ENCODE results near the gene CERKL. TPM values are rescaled to one million over a fixed set of nuclear protein-coding genes. Genes with fewer than 3 reads are reported as not detected.

CERKL gene
- total RNA-seq, 5 donors from 2014 or later (not counting 1 experiment from before 2014, with no cell fraction given), result 0.06 TPM; not detected in 4

- POLR2A ChIA-PET, result interaction anchor here in 1 of 2 donors (0.6 kb wide), 1 partner anchor 1746 kb away, joined by 3 read pairs; no protein-coding TSS in a partner anchor
- DNase-seq (no peak), ATAC-seq (replicated peaks in 1 of 4) (no peak)
- Mint-ChIP-seq H3K4me3 (peak overlapping the region in 1 of 3 donors; percentile 31), H3K9me3 (peaks cover 0 to 18% (median 4%) of the 10 kb centered on the region in 3 donors), H3K27me3 (peaks cover 74 to 75% of the 10 kb centered on the region in 2 donors), H3K4me1 (peaks cover 45 to 49% (median 47%) of the 10 kb centered on the region in 3 donors), H3K36me3 (peaks cover 3% of the 10 kb centered on the region), H3K27ac (peak overlapping the region in 1 of 2 donors; percentile 34)
- Histone ChIP-seq H3K27me3 (replicated peaks in 1 of 2; ENCODE audit: control insufficient read depth in 2 of 2, extremely low read depth in 1 of 2, insufficient read depth in 2 of 2, low read length in 1 of 2) (peaks cover 49 to 59% of the 10 kb centered on the region in 2 experiments), H3K4me1 (ENCODE audit: control insufficient read depth in 1 of 2, extremely low read depth in 1 of 2, insufficient read depth in 2 of 2, low read length in 2 of 2) (peaks cover 10 to 42% of the 10 kb centered on the region in 2 experiments), H3K36me3 (ENCODE audit: control insufficient read depth in 2 of 2, extremely low read depth in 1 of 2, insufficient read depth in 1 of 2, low read length in 1 of 2) (no peaks in the 10 kb centered on the region), H3K27ac (ENCODE audit: low read length) (no peak overlapping the region), H3K4me3 (ENCODE audit: control insufficient read depth in 1 of 2, extremely low read depth in 1 of 2, low read length in 1 of 2) (no peak overlapping the region), H3K9me3 (peaks cover 2% of the 10 kb centered on the region)
- WGBS (ENCODE audit: insufficient coverage), result 23% methylated on average over 4 of the region's 18 CpGs
- CTCF ChIA-PET, result interaction anchor here in 1 of 2 donors (0.9 kb wide), 1 partner anchor 36 kb away, joined by 3 read pairs; no protein-coding TSS in a partner anchor
These were observed 22.1 kb upstream of the CERKL start for GRCh38 chr2:181678861-181679543.

DNA sequence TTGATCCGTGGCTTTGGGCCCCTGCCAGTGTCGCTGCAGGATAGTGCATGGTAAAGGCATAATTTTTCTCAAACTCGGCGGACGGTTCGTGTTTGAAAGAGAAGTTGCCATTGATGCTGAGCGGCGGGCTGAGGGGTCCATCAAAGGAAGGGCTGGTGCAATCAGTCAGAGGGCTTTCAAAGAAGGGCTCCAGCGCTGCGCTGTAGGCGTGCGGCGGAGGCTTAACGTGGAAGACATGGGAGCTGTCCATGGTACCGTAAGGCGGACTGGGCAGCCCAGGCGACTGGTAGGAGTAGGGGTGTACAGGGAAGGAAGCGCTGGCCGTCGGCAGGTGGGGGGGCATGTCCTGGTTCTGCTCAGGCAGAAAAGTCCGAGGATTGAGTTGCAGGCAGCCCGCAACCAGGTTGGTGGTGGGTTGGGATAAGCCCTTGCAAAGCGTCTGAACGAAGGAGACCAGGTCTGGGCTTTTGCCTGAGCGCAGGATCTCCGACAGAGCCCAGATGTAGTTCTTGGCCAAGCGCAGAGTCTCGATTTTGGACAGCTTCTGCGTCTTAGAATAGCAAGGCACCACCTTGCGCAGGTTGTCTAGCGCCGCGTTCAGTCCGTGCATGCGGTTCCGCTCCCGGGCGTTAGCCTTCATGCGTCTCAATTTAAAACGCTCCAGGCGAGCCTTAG is 21.1 kb upstream of the CERKL start:
- peak overlapping the region; percentile 43 to 55 for H3K27ac Mint-ChIP-seq
- DNase-seq (peak in 31 of 35 experiments; percentile 15 to 71 (median 40)), ATAC-seq (replicated peaks in 1 of 4) (peak; percentile 41 to 68 (median 56))
- H3K4me3 Mint-ChIP-seq, result peak overlapping the region in 1 of 3 donors; percentile 31
- CTCF ChIA-PET, result no interaction called here
- no peaks in the 10 kb centered on the region for H3K36me3 ChIP-seq (ENCODE audit: control insufficient read depth in 2 of 2, extremely low read depth in 1 of 2, insufficient read depth in 1 of 2, low read length in 1 of 2)
- peaks cover 2% of the 10 kb centered on the region for H3K9me3 ChIP-seq
- peaks cover 70 to 72% of the 10 kb centered on the region in 2 donors for H3K27me3 Mint-ChIP-seq
- H3K4me1 Mint-ChIP-seq, result peaks cover 40 to 46% (median 43%) of the 10 kb centered on the region in 3 donors
- H3K27me3 ChIP-seq (replicated peaks in 1 of 2; ENCODE audit: control insufficient read depth in 2 of 2, extremely low read depth in 1 of 2, insufficient read depth in 2 of 2, low read length in 1 of 2), result peaks cover 51 to 52% of the 10 kb centered on the region in 2 experiments
- 20% methylated on average over 41 of the region's 41 CpGs for whole genome bisulfite sequencing (ENCODE audit: insufficient coverage)
- H3K9me3 Mint-ChIP-seq, result peaks cover 0 to 18% (median 4%) of the 10 kb centered on the region in 3 donors
- POLR2A ChIA-PET, result no interaction called here
- peaks cover 10 to 33% of the 10 kb centered on the region in 2 experiments for H3K4me1 ChIP-seq (ENCODE audit: control insufficient read depth in 1 of 2, extremely low read depth in 1 of 2, insufficient read depth in 2 of 2, low read length in 2 of 2)
- peak overlapping the region in 1 of 2 donors; percentile 23 for H3K4me3 ChIP-seq (ENCODE audit: control insufficient read depth in 1 of 2, extremely low read depth in 1 of 2, low read length in 1 of 2)
- H3K27ac ChIP-seq (ENCODE audit: low read length), result no peak overlapping the region
- H3K36me3 Mint-ChIP-seq, result peaks cover 3% of the 10 kb centered on the region

- Histone ChIP-seq H3K27me3 (replicated peaks in 1 of 2; ENCODE audit: control insufficient read depth in 2 of 2, extremely low read depth in 1 of 2, insufficient read depth in 2 of 2, low read length in 1 of 2) (peaks cover 23 to 36% of the 10 kb centered on the region in 2 experiments), H3K4me1 (ENCODE audit: control insufficient read depth in 1 of 2, extremely low read depth in 1 of 2, insufficient read depth in 2 of 2, low read length in 2 of 2) (peaks cover 0 to 8% of the 10 kb centered on the region in 2 experiments), H3K9me3 (peaks cover 2% of the 10 kb centered on the region), H3K36me3 (ENCODE audit: control insufficient read depth in 2 of 2, extremely low read depth in 1 of 2, insufficient read depth in 1 of 2, low read length in 1 of 2) (no peaks in the 10 kb centered on the region), H3K4me3 (ENCODE audit: control insufficient read depth in 1 of 2, extremely low read depth in 1 of 2, low read length in 1 of 2) (no peak overlapping the region), H3K27ac (ENCODE audit: low read length) (no peak overlapping the region)
- Mint-ChIP-seq H3K27me3 (peaks cover 51 to 57% of the 10 kb centered on the region in 2 donors), H3K27ac (no peak overlapping the region), H3K9me3 (peaks cover 0 to 18% (median 4%) of the 10 kb centered on the region in 3 donors), H3K4me1 (peaks cover 12 to 32% (median 22%) of the 10 kb centered on the region in 3 donors), H3K36me3 (peaks cover 3% of the 10 kb centered on the region), H3K4me3 (no peak overlapping the region)
- DNase-seq, result no peak
- ATAC-seq (replicated peaks in 1 of 4), result no peak
- POLR2A ChIA-PET, result interaction anchor here in 1 of 2 donors (0.6 kb wide), 1 partner anchor 12 kb away, joined by 4 read pairs; no protein-coding TSS in a partner anchor
- CTCF ChIA-PET, result no interaction called here
- 43% methylated on average over 1 of the region's 4 CpGs for WGBS (ENCODE audit: insufficient coverage)
These were observed 18.3 kb upstream of the CERKL start for GRCh38 chr2:181675254-181675653.

DNA sequence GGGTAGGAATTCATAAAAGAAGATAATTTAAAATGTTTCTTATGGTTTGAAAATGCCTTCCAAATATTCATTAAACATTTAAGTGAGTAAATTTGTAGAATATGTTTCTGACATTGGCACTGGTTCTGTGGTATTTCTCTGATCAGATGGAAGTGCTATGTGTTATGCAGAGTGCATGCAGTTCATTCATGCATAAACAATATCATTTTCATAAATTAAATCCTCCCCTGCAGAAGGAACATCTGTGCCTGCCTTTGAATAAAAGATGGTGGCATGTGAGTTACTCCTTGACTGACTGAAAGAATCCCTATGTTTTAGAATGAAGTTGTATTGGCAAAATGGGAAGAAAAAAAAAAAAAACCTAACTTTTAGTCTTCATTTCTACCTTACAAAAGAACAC is 17.6 kb upstream of the CERKL start:
- Mint-ChIP-seq H3K27ac (no peak overlapping the region), H3K4me1 (peaks cover 10 to 28% (median 18%) of the 10 kb centered on the region in 3 donors), H3K36me3 (no peaks in the 10 kb centered on the region), H3K27me3 (peaks cover 46 to 49% of the 10 kb centered on the region in 2 donors), H3K4me3 (no peak overlapping the region), H3K9me3 (peaks cover 0 to 14% (median 4%) of the 10 kb centered on the region in 3 donors)
- H3K4me3 ChIP-seq (ENCODE audit: control insufficient read depth in 1 of 2, extremely low read depth in 1 of 2, low read length in 1 of 2), result no peak overlapping the region
- CTCF ChIA-PET, result no interaction called here
- ATAC-seq (replicated peaks in 1 of 4) (no peak), DNase-seq (no peak)
- H3K27me3 ChIP-seq (replicated peaks in 1 of 2; ENCODE audit: control insufficient read depth in 2 of 2, extremely low read depth in 1 of 2, insufficient read depth in 2 of 2, low read length in 1 of 2), result peaks cover 18 to 29% of the 10 kb centered on the region in 2 experiments
- H3K4me1 ChIP-seq (ENCODE audit: control insufficient read depth in 1 of 2, extremely low read depth in 1 of 2, insufficient read depth in 2 of 2, low read length in 2 of 2), result peaks cover 0 to 8% of the 10 kb centered on the region in 2 experiments
- no peaks in the 10 kb centered on the region for H3K36me3 ChIP-seq (ENCODE audit: control insufficient read depth in 2 of 2, extremely low read depth in 1 of 2, insufficient read depth in 1 of 2, low read length in 1 of 2)
- no peak overlapping the region for H3K27ac ChIP-seq (ENCODE audit: low read length)
- peaks cover 2% of the 10 kb centered on the region for H3K9me3 ChIP-seq
- POLR2A ChIA-PET, result interaction anchor here in 1 of 2 donors (0.6 kb wide), 1 partner anchor 11 kb away, joined by 4 read pairs; no protein-coding TSS in a partner anchor

DNA sequence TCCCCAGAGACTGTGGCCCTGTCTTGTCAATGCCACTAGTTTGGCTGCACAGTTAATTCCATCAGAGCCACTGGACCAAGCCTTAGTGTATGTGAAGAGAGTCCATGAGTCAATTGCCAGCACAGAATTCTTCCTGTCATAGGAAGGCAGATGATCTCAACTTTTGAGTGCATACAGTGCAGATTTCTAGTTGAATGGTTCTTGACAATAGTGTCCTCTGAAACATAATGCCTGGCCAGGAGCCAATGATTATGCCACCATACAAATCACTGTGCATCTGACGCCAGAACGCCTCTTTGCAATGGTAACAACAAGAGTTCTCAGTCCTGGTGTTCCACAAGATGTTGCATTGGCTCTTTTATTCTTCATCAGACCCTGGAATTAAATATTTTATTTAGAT is 16.3 kb upstream of the CERKL start:
- no peaks in the 10 kb centered on the region for H3K36me3 ChIP-seq (ENCODE audit: control insufficient read depth in 2 of 2, extremely low read depth in 1 of 2, insufficient read depth in 1 of 2, low read length in 1 of 2)
- H3K4me3 ChIP-seq (ENCODE audit: control insufficient read depth in 1 of 2, extremely low read depth in 1 of 2, low read length in 1 of 2), result no peak overlapping the region
- Mint-ChIP-seq H3K9me3 (peaks cover 0 to 4% (median 0%) of the 10 kb centered on the region in 3 donors), H3K27ac (no peak overlapping the region), H3K4me3 (no peak overlapping the region), H3K27me3 (peaks cover 43 to 50% of the 10 kb centered on the region in 2 donors), H3K4me1 (peaks cover 6 to 17% (median 10%) of the 10 kb centered on the region in 3 donors), H3K36me3 (no peaks in the 10 kb centered on the region)
- DNase-seq (no peak), ATAC-seq (replicated peaks in 1 of 4) (no peak)
- H3K9me3 ChIP-seq, result peaks cover 2% of the 10 kb centered on the region
- peaks cover 0 to 6% of the 10 kb centered on the region in 2 experiments for H3K4me1 ChIP-seq (ENCODE audit: control insufficient read depth in 1 of 2, extremely low read depth in 1 of 2, insufficient read depth in 2 of 2, low read length in 2 of 2)
- POLR2A ChIA-PET, result no interaction called here
- 90% methylated on average over 2 of the region's 2 CpGs for WGBS (ENCODE audit: insufficient coverage)
- peaks cover 7 to 22% of the 10 kb centered on the region in 2 experiments for H3K27me3 ChIP-seq (replicated peaks in 1 of 2; ENCODE audit: control insufficient read depth in 2 of 2, extremely low read depth in 1 of 2, insufficient read depth in 2 of 2, low read length in 1 of 2)
- CTCF ChIA-PET, result no interaction called here
- no peak overlapping the region for H3K27ac ChIP-seq (ENCODE audit: low read length)

GRCh38 chr2:181672255-181673008 is 15.5 kb upstream of the CERKL start:
- Mint-ChIP-seq H3K9me3 (no peaks in the 10 kb centered on the region), H3K27me3 (peaks cover 36 to 48% of the 10 kb centered on the region in 2 donors), H3K4me1 (peaks cover 0 to 9% (median 6%) of the 10 kb centered on the region in 3 donors), H3K27ac (no peak overlapping the region), H3K4me3 (no peak overlapping the region), H3K36me3 (no peaks in the 10 kb centered on the region)
- Histone ChIP-seq H3K4me1 (ENCODE audit: control insufficient read depth in 1 of 2, extremely low read depth in 1 of 2, insufficient read depth in 2 of 2, low read length in 2 of 2) (no peaks in the 10 kb centered on the region), H3K27ac (ENCODE audit: low read length) (no peak overlapping the region), H3K36me3 (ENCODE audit: control insufficient read depth in 2 of 2, extremely low read depth in 1 of 2, insufficient read depth in 1 of 2, low read length in 1 of 2) (no peaks in the 10 kb centered on the region), H3K4me3 (ENCODE audit: control insufficient read depth in 1 of 2, extremely low read depth in 1 of 2, low read length in 1 of 2) (no peak overlapping the region), H3K27me3 (replicated peaks in 1 of 2; ENCODE audit: control insufficient read depth in 2 of 2, extremely low read depth in 1 of 2, insufficient read depth in 2 of 2, low read length in 1 of 2) (peaks cover 0 to 18% of the 10 kb centered on the region in 2 experiments), H3K9me3 (peaks cover under 1% of the 10 kb centered on the region)
- ATAC-seq (replicated peaks in 1 of 4) (no peak), DNase-seq (no peak)
- CTCF ChIA-PET, result no interaction called here
- POLR2A ChIA-PET, result no interaction called here

Data from T-cell (primary cell).